K562 (cell line): ENCODE data around the gene SLC12A3. TPM values are rescaled to one million over a fixed set of nuclear protein-coding genes. Genes with fewer than 3 reads are reported as not detected.

Source experiments
- ATAC-seq: fragments of 200-7000 bp; cut with Tn5 transposase; 3 replicates; pipeline ENCODE4 v1.9.1; 2020; ENCODE audit warnings: moderate library complexity
- BruUV-seq: library from RNA; stranded (reverse); fragments of 400-500 nt; replicated peaks from 2 replicates; lab custom pipeline; 2021; lab: Mats Ljungman, UMichigan
- CTCF ChIA-PET: fragments of 300-600 bp; formaldehyde crosslinking; extraction: SDS; loops from one replicate; lab custom pipeline; 2021; ENCODE audit warnings: low intra/inter-chr PET ratio; lab: Yijun Ruan, JAX
- POLR2A ChIA-PET: fragments of 300-600, 350-650 bp; sonication (Branson Sonifier 250); formaldehyde crosslinking; extraction: SDS; loops from one replicate; lab custom pipeline; 2021; ENCODE audit warnings: antibody characterized with exemption, inconsistent platforms; lab: Yijun Ruan, JAX
- DNase-seq, 4 experiments: peaks; one replicate each; pipeline versions ENCODE4 v3.0.0 to v3.0.0-alpha.2; 2011 to 2018; ENCODE audit warnings: low spot score in 3 of 4, mixed read lengths in 3 of 4; ENCODE audit errors: extremely low read depth in 1 of 4
- FAIRE-seq: peaks from 2 replicates; lab custom pipeline; 2011; peaks lifted over from hg19 to GRCh38; lab: Jason Lieb, UNC
- H2AFZ ChIP-seq: 2 replicates; pipeline ENCODE4 v1.6.0; 2011; ENCODE audit warnings: low read depth, low read length, control low read depth, inconsistent platforms
- H3K27ac ChIP-seq: fragments of 200-600 bp; 3 replicates; pipeline ENCODE4 v1.8.0; 2011; ENCODE audit warnings: low read depth, mild to moderate bottlenecking, control low read depth, inconsistent platforms, low read length, moderate library complexity, mixed read lengths; ENCODE audit errors: extremely low read depth
- H3K27me3 ChIP-seq, 2 experiments: fragments of 300-600 bp in 1 of 2; 2 replicates in 1 of 2; 3 replicates in 1 of 2; pipeline versions ENCODE4 v1.6.0 to v1.8.0; 2011; ENCODE audit warnings: inconsistent platforms in 2 of 2, low read length in 2 of 2, mild to moderate bottlenecking in 1 of 2, mixed read lengths in 1 of 2, moderate library complexity in 1 of 2; ENCODE audit not compliant: control insufficient read depth in 2 of 2, insufficient read depth in 2 of 2
- H3K36me3 ChIP-seq: fragments of 300-600 bp; 3 replicates; pipeline ENCODE4 v1.8.0; 2011; ENCODE audit warnings: mild to moderate bottlenecking, low read length, inconsistent platforms; ENCODE audit not compliant: control insufficient read depth, insufficient read depth
- H3K4me1 ChIP-seq, 2 experiments: fragments of 200-600 bp in 1 of 2; replicated peaks in 1 of 2; 2 replicates in 1 of 2; 3 replicates in 1 of 2; pipeline versions ENCODE4 v1.5.1 to v1.8.0; 2011; ENCODE audit warnings: inconsistent platforms in 2 of 2, low read length in 2 of 2, mild to moderate bottlenecking in 1 of 2, mixed read lengths in 1 of 2, moderate library complexity in 1 of 2; ENCODE audit not compliant: control insufficient read depth in 2 of 2, insufficient read depth in 2 of 2
- H3K4me2 ChIP-seq: 2 replicates; pipeline ENCODE4 v1.6.1; 2011; ENCODE audit warnings: low read length, control low read depth, inconsistent platforms, mixed read lengths; ENCODE audit not compliant: insufficient read depth
- H3K4me3 ChIP-seq: fragments of 200-600 bp; sonication (generic), shearing (Covaris generic); 2 replicates; pipeline ENCODE4 v1.5.1; 2016; ENCODE audit warnings: control low read depth, inconsistent platforms
- H3K79me2 ChIP-seq: fragments of 200-600 bp; 3 replicates; pipeline ENCODE4 v1.8.0; 2011; ENCODE audit warnings: low read length, inconsistent platforms; ENCODE audit not compliant: control insufficient read depth, insufficient read depth
- H3K9ac ChIP-seq, 2 experiments: 2 replicates each; pipeline versions ENCODE4 v1.6.0 to v1.6.1; 2011; ENCODE audit warnings: low read depth in 2 of 2, low read length in 2 of 2, control low read depth in 1 of 2, inconsistent platforms in 1 of 2, mild to moderate bottlenecking in 1 of 2, mixed read lengths in 1 of 2; ENCODE audit not compliant: insufficient read depth in 1 of 2
- H3K9me1 ChIP-seq: one replicate; pipeline ENCODE4 v1.6.0; 2011; ENCODE audit warnings: inconsistent platforms, mild to moderate bottlenecking, low read length, moderate library complexity; ENCODE audit not compliant: control insufficient read depth, insufficient read depth
- H3K9me3 ChIP-seq: replicated peaks from 2 replicates; pipeline ENCODE4 v1.5.1; 2011; ENCODE audit warnings: low read depth, low read length, inconsistent platforms; ENCODE audit not compliant: control insufficient read depth, insufficient read depth
- H4K20me1 ChIP-seq: replicated peaks from 2 replicates; pipeline ENCODE4 v1.6.1; 2011; ENCODE audit warnings: low read length, inconsistent platforms, mixed read lengths; ENCODE audit not compliant: control insufficient read depth, insufficient read depth
- BCL6 ChIP-seq: fragments of 250-450 bp; sonication (Bioruptor Pico); IDR thresholded peaks from 2 replicates; pipeline ENCODE4 v1.4.0; 2020
- BRF2 ChIP-seq: IDR thresholded peaks from 3 replicates; pipeline ENCODE4 v1.6.1; 2011; ENCODE audit warnings: borderline replicate concordance, mild to moderate bottlenecking; ENCODE audit not compliant: insufficient read length, insufficient read depth
- DDX20 ChIP-seq: fragments of 450-650 bp; IDR thresholded peaks from 2 replicates; pipeline ENCODE4 v1.6.1; 2016; ENCODE audit warnings: missing genetic modification characterization, low read depth, mild to moderate bottlenecking, missing compliant biosample characterization, moderate library complexity
- E2F4 ChIP-seq: sonication (generic); formaldehyde crosslinking; IDR thresholded peaks from 2 replicates; pipeline ENCODE4 v1.8.0; 2022; ENCODE audit warnings: mild to moderate bottlenecking, low read depth, missing genetic modification reagents
- EGR1 ChIP-seq: fragments of 450-650 bp; conservative IDR thresholded peaks from 2 replicates; pipeline ENCODE4 v1.6.1; 2017; ENCODE audit warnings: mild to moderate bottlenecking
- FOSL1 ChIP-seq: fragments of 200-800 bp; sonication (Bioruptor generic); conservative IDR thresholded peaks from 2 replicates; pipeline ENCODE4 v1.6.1; 2016; ENCODE audit warnings: missing genetic modification characterization, missing compliant biosample characterization
- IFI16 ChIP-seq: fragments of 250-450 bp; sonication (Bioruptor Pico); IDR thresholded peaks from 2 replicates; pipeline ENCODE4 v2.1.2; 2022; ENCODE audit warnings: mild to moderate bottlenecking, inconsistent platforms
- KAT7 ChIP-seq: sonication (generic); formaldehyde crosslinking; IDR thresholded peaks from 2 replicates; pipeline ENCODE4 v1.8.0; 2022; ENCODE audit warnings: missing genetic modification reagents, mild to moderate bottlenecking, borderline replicate concordance
- MEF2D ChIP-seq: conservative IDR thresholded peaks from 2 replicates; pipeline ENCODE4 v1.6.1; 2016; ENCODE audit warnings: low read depth, missing genetic modification characterization, missing compliant biosample characterization
- NEUROD1 ChIP-seq: fragments of 150-350 bp; IDR thresholded peaks from 2 replicates; pipeline ENCODE4 v1.6.1; 2014; ENCODE audit warnings: borderline replicate concordance, low read length, low read depth; ENCODE audit not compliant: partially characterized antibody
- PKNOX1 ChIP-seq: fragments of 450-650 bp; IDR thresholded peaks from 2 replicates; pipeline ENCODE4 v1.6.1; 2016
- POLR3G ChIP-seq: IDR thresholded peaks from 2 replicates; pipeline ENCODE4 v1.6.1; 2011; ENCODE audit not compliant: insufficient read length, insufficient replicate concordance; ENCODE audit errors: extremely low read depth
- RBM14 ChIP-seq: fragments of 200-400 bp; formaldehyde crosslinking; IDR thresholded peaks from 2 replicates; pipeline ENCODE4 v1.6.1; 2018; ENCODE audit warnings: low read depth, mild to moderate bottlenecking, low read length, moderate library complexity, borderline replicate concordance; ENCODE audit not compliant: insufficient read depth
- THRAP3 ChIP-seq: fragments of 450-650 bp; IDR thresholded peaks from 2 replicates; pipeline ENCODE4 v1.6.1; 2016; ENCODE audit warnings: mild to moderate bottlenecking, inconsistent platforms, borderline replicate concordance
- U2AF1 ChIP-seq: fragments of 200-400 bp; formaldehyde crosslinking; optimal IDR thresholded peaks from 2 replicates; pipeline ENCODE3; 2017; ENCODE audit warnings: mild to moderate bottlenecking, low read depth, low read length, moderate library complexity
- ZBTB26 ChIP-seq: fragments of 450-650 bp; formaldehyde crosslinking; IDR thresholded peaks from 2 replicates; pipeline ENCODE4 v1.4.0; 2022; ENCODE audit warnings: missing genetic modification characterization
- ZNF174 ChIP-seq: fragments of 250-450 bp; sonication (Bioruptor Pico); IDR thresholded peaks from 2 replicates; pipeline ENCODE4 v1.4.0; 2020; ENCODE audit warnings: mild to moderate bottlenecking
- ZNF79 ChIP-seq: fragments of 250-450 bp; sonication (Bioruptor Pico); IDR thresholded peaks from 2 replicates; pipeline ENCODE4 v1.4.0; 2020; ENCODE audit warnings: low read depth, mild to moderate bottlenecking, moderate library complexity
- WGBS: fragments of 100-300 bp; shearing (Covaris generic); methylation state at CpG from one replicate; pipeline ENCODE4 v1.1.6; 2016; ENCODE audit warnings: low coverage, mixed read lengths; ENCODE audit not compliant: insufficient coverage; ENCODE audit errors: missing lambda C conversion rate; 5-methylcytosine and 5-hydroxymethylcytosine counted together
- in situ Hi-C: fragments of 300-500 bp; cut with MboI; formaldehyde crosslinking; loops from 4 replicates; pipeline ENCODE4 v1.15.0; 2018; ENCODE audit warnings: inconsistent platforms, mixed read lengths
- intact Hi-C: fragments of 100-400 bp; cut with micrococcal nuclease; formaldehyde crosslinking; loops from 2 replicates; pipeline ENCODE4 v1.14.2; 2022
- polyA plus RNA-seq, 8 experiments: library from polyadenylated mRNA; depleted of rRNA in 4 of 8; stranded (reverse) in 5 of 8; unstranded in 3 of 8; fragments of >200 nt; fragmentation: Nextera tagmentation in 2 of 8; fragmentation: Illumina TruSeq in 1 of 8; extraction: Ambion mirVana in 2 of 8; extraction: Trizol in 1 of 8; gene quantifications; 2 replicates each; pipeline versions ENCODE4 v1.2.1 to v1.2.3, GENCODE V29; 2011 to 2014; ENCODE audit warnings: inconsistent platforms in 1 of 8, missing spikeins in 1 of 8
- total RNA-seq, 7 experiments: library from RNA; depleted of rRNA in 6 of 7; stranded (reverse); fragments of >200 nt in 6 of 7; fragmentation: Illumina TruSeq in 2 of 7; extraction: Trizol in 2 of 7; gene quantifications; 2 replicates each; pipeline versions ENCODE4 v1.2.1 to v1.2.3, GENCODE V29; 2011 to 2021; ENCODE audit warnings: low replicate concordance in 1 of 7

SLC12A3 gene
- total and polyA plus RNA-seq, 9 of the 15 experiments (the other 6 are each of a cell fraction or from before 2014, with no cell fraction given): not detected

- WGBS: 31% methylated on average over 9 of the region's 11 CpGs
- ATAC-seq: no peak
Measured at GRCh38 chr16:56852968-56853367, 12.0 kb upstream of the SLC12A3 start.

More at GRCh38 chr16:56852968-56853367, 12.0 kb upstream of the SLC12A3 start:
- H3K4me1 ChIP-seq: no peaks in the 10 kb centered on the region; a peak in 1 of 5 replicates
- no peak overlapping the region for H2AFZ ChIP-seq
- no peak for DNase-seq
- no peaks in the 10 kb centered on the region for H3K36me3 ChIP-seq
- POLR2A ChIA-PET: interaction anchor here (0.6 to 1.0 kb wide), 3 partner anchors 11 to 240 kb away, joined by 3 read pairs; no protein-coding TSS in a partner anchor
- in situ Hi-C loops (no loop called here), intact Hi-C loops (no loop called here)
- no peak overlapping the region for H3K4me2 ChIP-seq
- TF ChIP-seq FOSL1 (tag) (no peak), ZNF79 (no peak), ZNF174 (CRISPR knock-in tag) (no peak), RBM14 (no peak), U2AF1 (no peak), POLR3G (no peak), KAT7 (CRISPR knock-in tag) (no peak), DDX20 (tag) (no peak), EGR1 (no peak), IFI16 (CRISPR knock-in tag) (no peak), BRF2 (no peak), MEF2D (tag) (no peak), NEUROD1 (no peak), BCL6 (CRISPR knock-in tag) (no peak), THRAP3 (no peak), PKNOX1 (no peak), E2F4 (CRISPR knock-in tag) (no peak), ZBTB26 (CRISPR knock-in tag) (no peak)
- BruUV-seq: no TSS peak
- no peaks in the 10 kb centered on the region for H3K79me2 ChIP-seq
- H3K4me3 ChIP-seq: no peak overlapping the region
- H3K27me3 ChIP-seq: peaks cover 0 to 7% of the 10 kb centered on the region in 2 experiments; a peak in 1 of 5 replicates
- no peaks in the 10 kb centered on the region for H4K20me1 ChIP-seq
- no peak overlapping the region for H3K27ac ChIP-seq
- no peak for FAIRE-seq
- no peak overlapping the region for H3K9ac ChIP-seq
- CTCF ChIA-PET: interaction anchor here (0.6 kb wide), 1 partner anchor 13 kb away, joined by 4 read pairs; no protein-coding TSS in a partner anchor
- H3K9me1 ChIP-seq: no peaks in the 10 kb centered on the region
- no peaks in the 10 kb centered on the region for H3K9me3 ChIP-seq
